Esophagus muscularis mucosa (tissue), 4 donors: ENCODE data around the gene ROBO4. TPM values are rescaled to one million over a fixed set of nuclear protein-coding genes. Genes with fewer than 3 reads are reported as not detected.

Source experiments
- DNase-seq: peaks from one replicate; pipeline ENCODE4 v3.0.0-alpha.2; 2017; ENCODE audit errors: extremely low spot score
- H3K27ac ChIP-seq, 4 donors: fragments of 200-600 bp; sonication (generic); replicated peaks in 1 of 4; 1 replicate in 3 of 4; 2 replicates in 1 of 4; pipeline ENCODE4 v1.5.1; 2016 to 2019; ENCODE audit warnings: mild to moderate bottlenecking in 1 of 4
- H3K27me3 ChIP-seq, 4 donors: fragments of 200-600 bp; sonication (generic); one replicate each; pipeline versions ENCODE4 v1.5.1 to v1.6.0; 2016 to 2019
- H3K36me3 ChIP-seq, 4 donors: fragments of 200-600 bp; sonication (generic); one replicate each; pipeline ENCODE4 v1.5.1; 2016 to 2019
- H3K4me1 ChIP-seq, 4 donors: fragments of 200-600 bp; sonication (generic); one replicate each; pipeline ENCODE4 v1.5.1; 2016 to 2019
- H3K4me3 ChIP-seq, 4 donors: fragments of 200-600 bp; sonication (generic); 1 replicate in 2 of 4; 2 replicates in 2 of 4; pipeline ENCODE4 v1.5.1; 2016 to 2019; ENCODE audit warnings: mild to moderate bottlenecking in 4 of 4, moderate library complexity in 1 of 4
- H3K9me3 ChIP-seq, 4 donors: fragments of 200-600 bp; sonication (generic); 1 replicate in 3 of 4; 2 replicates in 1 of 4; pipeline ENCODE4 v1.5.1; 2016 to 2019
- CTCF ChIP-seq, 3 experiments: fragments of 200-600 bp in 2 of 3; fragments of 450-650 bp in 1 of 3; sonication (generic) in 2 of 3; IDR thresholded peaks; one replicate each; pipeline ENCODE4 v1.5.1; 2017 to 2019; ENCODE audit warnings: antibody characterized with exemption in 3 of 3, mild to moderate bottlenecking in 2 of 3, moderate library complexity in 1 of 3
- EP300 ChIP-seq: sonication (generic); formaldehyde crosslinking; IDR thresholded peaks from one replicate; pipeline ENCODE4 v1.6.1; 2017; ENCODE audit warnings: antibody characterized with exemption
- POLR2A ChIP-seq: fragments of 450-650 bp; IDR thresholded peaks from one replicate; pipeline ENCODE4 v1.6.1; 2017; ENCODE audit warnings: antibody characterized with exemption, moderate library complexity, mild to moderate bottlenecking, low read depth
- POLR2AphosphoS5 ChIP-seq, 2 donors: sonication (generic); formaldehyde crosslinking; IDR thresholded peaks; one replicate each; pipeline ENCODE4 v1.6.1; 2017; ENCODE audit warnings: antibody characterized with exemption in 2 of 2
- WGBS: methylation state at CpG from one replicate; pipeline ENCODE4 v1.1.5; 2018; 5-methylcytosine and 5-hydroxymethylcytosine counted together
- intact Hi-C: fragments of 100-400 bp; cut with DNase I; formaldehyde crosslinking; loops from one replicate; pipeline ENCODE4 v1.15.1; 2023
- total RNA-seq, 4 donors: library from RNA; depleted of rRNA; stranded (reverse); fragments of >200 nt; gene quantifications; one replicate each; pipeline versions ENCODE4 v1.1.0 to v1.2.1, GENCODE V29; 2016

ROBO4 gene
- total RNA-seq, 4 donors from 2014 or later: 16.2 to 49.8 (median 36.7) TPM

GRCh38 chr11:124942466-124943253 lies 45.0 kb upstream of the ROBO4 start:
- Histone ChIP-seq H3K4me1 (no peaks in the 10 kb centered on the region), H3K9me3 (no peaks in the 10 kb centered on the region), H3K27ac (no peak overlapping the region), H3K27me3 (no peaks in the 10 kb centered on the region), H3K36me3 (no peaks in the 10 kb centered on the region), H3K4me3 (no peak overlapping the region)
- intact Hi-C loops: no loop called here
- 68% methylated on average over 6 of the region's 6 CpGs for WGBS
- no peak for TF ChIP-seq POLR2AphosphoS5 (IDR thresholded peaks at IDR 0.05)
- no peak for TF ChIP-seq CTCF (IDR thresholded peaks at IDR 0.05)
- no peak for TF ChIP-seq EP300
- no peak for DNase-seq

- Histone ChIP-seq H3K9me3 (no peaks in the 10 kb centered on the region), H3K27ac (no peak overlapping the region), H3K27me3 (no peaks in the 10 kb centered on the region), H3K4me1 (no peaks in the 10 kb centered on the region), H3K36me3 (no peaks in the 10 kb centered on the region), H3K4me3 (no peak overlapping the region)
- intact Hi-C loops: no loop called here
- no peak for DNase-seq
- TF ChIP-seq POLR2AphosphoS5 (IDR thresholded peaks at IDR 0.05) (no peak), CTCF (IDR thresholded peaks at IDR 0.05) (no peak), POLR2A (no peak), EP300 (no peak)
- 86% methylated on average over 1 of the region's 1 CpG for WGBS
These were observed 44.0 kb upstream of the ROBO4 start for GRCh38 chr11:124941703-124942102.

GRCh38 chr11:124938970-124939369 lies 41.3 kb upstream of the ROBO4 start:
- no peak overlapping the region for H3K27ac ChIP-seq
- no peak overlapping the region for H3K4me3 ChIP-seq
- peaks cover 0 to 19% (median 0%) of the 10 kb centered on the region in 4 donors for H3K27me3 ChIP-seq
- 71% methylated on average over 6 of the region's 6 CpGs for WGBS
- TF ChIP-seq POLR2A (no peak), CTCF (IDR thresholded peaks at IDR 0.05) (no peak), POLR2AphosphoS5 (IDR thresholded peaks at IDR 0.05) (no peak), EP300 (no peak)
- H3K9me3 ChIP-seq: no peaks in the 10 kb centered on the region
- intact Hi-C loops: no loop called here
- no peaks in the 10 kb centered on the region for H3K36me3 ChIP-seq
- no peak for DNase-seq
- no peaks in the 10 kb centered on the region for H3K4me1 ChIP-seq

DNA sequence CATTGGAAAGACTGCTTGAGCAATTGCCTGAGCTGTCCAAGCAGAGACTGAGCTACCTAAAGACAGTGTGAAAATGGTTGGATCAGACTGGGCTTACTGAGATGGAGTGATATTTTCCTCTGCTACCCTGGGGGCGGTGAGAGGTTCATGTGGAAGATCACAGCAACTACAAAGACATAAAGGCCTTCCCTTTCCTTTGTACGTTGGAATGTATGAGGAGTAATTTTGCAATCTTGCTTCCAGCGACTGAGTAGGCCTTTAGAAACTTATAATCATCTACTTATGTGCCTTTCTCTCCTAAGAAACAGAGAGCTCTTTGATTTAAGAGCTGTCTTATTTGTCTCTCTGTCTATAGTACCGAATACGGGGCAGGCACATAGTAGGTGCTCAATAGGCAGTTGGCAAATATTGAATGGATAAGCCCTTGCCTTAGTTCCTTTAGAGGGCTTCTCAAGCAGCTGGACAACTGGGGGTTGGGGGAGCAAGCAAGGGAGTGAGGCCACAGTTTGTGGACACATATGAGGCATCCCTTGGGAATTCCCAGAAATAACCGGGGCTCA lies 40.6 kb upstream of the ROBO4 start:
- H3K27me3 ChIP-seq: peaks cover 0 to 19% (median 0%) of the 10 kb centered on the region in 4 donors
- no peaks in the 10 kb centered on the region for H3K4me1 ChIP-seq
- no peak for TF ChIP-seq CTCF (IDR thresholded peaks at IDR 0.05)
- TF ChIP-seq POLR2AphosphoS5 (IDR thresholded peaks at IDR 0.05): no peak
- no peak for TF ChIP-seq EP300
- no peak for TF ChIP-seq POLR2A
- no peak overlapping the region for H3K4me3 ChIP-seq
- no peaks in the 10 kb centered on the region for H3K9me3 ChIP-seq
- intact Hi-C loops: no loop called here
- no peaks in the 10 kb centered on the region for H3K36me3 ChIP-seq
- WGBS: 74% methylated on average over 6 of the region's 6 CpGs
- no peak for DNase-seq
- no peak overlapping the region for H3K27ac ChIP-seq
